Astrocyte (in vitro differentiated cells and primary cell): Measurements from ENCODE around the gene WDR37. TPM values are rescaled to one million over a fixed set of nuclear protein-coding genes. Genes with fewer than 3 reads are reported as not detected.

Experiments used
- DNase-seq: peaks from one replicate; pipeline ENCODE4 v3.0.0-alpha.2; 2010; ENCODE audit warnings: low read depth
- FAIRE-seq: peaks from 2 replicates; lab custom pipeline; 2011; peaks lifted over from hg19 to GRCh38; lab: Jason Lieb, UNC
- H2AFZ ChIP-seq: 2 replicates; pipeline ENCODE4 v1.6.0; 2012; ENCODE audit warnings: low read depth, low read length, inconsistent platforms
- H3K27ac ChIP-seq: 2 replicates; pipeline ENCODE4 v1.5.1; 2011; ENCODE audit warnings: low read depth, low read length, inconsistent platforms
- H3K27me3 ChIP-seq: 2 replicates; pipeline ENCODE4 v1.6.0; 2011; ENCODE audit warnings: low read length, inconsistent platforms; ENCODE audit not compliant: insufficient read depth
- H3K36me3 ChIP-seq: 2 replicates; pipeline ENCODE4 v1.5.1; 2011; ENCODE audit warnings: low read length, inconsistent platforms; ENCODE audit not compliant: insufficient read depth
- H3K4me1 ChIP-seq: 2 replicates; pipeline ENCODE4 v1.5.1; 2011; ENCODE audit warnings: low read length, inconsistent platforms; ENCODE audit not compliant: insufficient read depth
- H3K4me2 ChIP-seq: 2 replicates; pipeline ENCODE4 v1.6.0; 2012; ENCODE audit warnings: low read length, inconsistent platforms
- H3K4me3 ChIP-seq: 2 replicates; pipeline ENCODE4 v1.5.1; 2011; ENCODE audit warnings: low read depth, mild to moderate bottlenecking, low read length, inconsistent platforms; ENCODE audit not compliant: insufficient read depth
- H3K79me2 ChIP-seq: 2 replicates; pipeline ENCODE4 v1.6.0; 2012; ENCODE audit warnings: mild to moderate bottlenecking, low read length, inconsistent platforms; ENCODE audit not compliant: insufficient read depth
- H3K9ac ChIP-seq: 2 replicates; pipeline ENCODE4 v1.6.0; 2012; ENCODE audit warnings: mild to moderate bottlenecking, low read length, inconsistent platforms
- H3K9me3 ChIP-seq: 2 replicates; pipeline ENCODE4 v1.5.1; 2012; ENCODE audit warnings: low read depth, mild to moderate bottlenecking, low read length, inconsistent platforms; ENCODE audit not compliant: insufficient read depth
- H4K20me1 ChIP-seq: 2 replicates; pipeline ENCODE4 v1.6.0; 2012; ENCODE audit warnings: low read length, inconsistent platforms; ENCODE audit not compliant: insufficient read depth
- H3K27ac Mint-ChIP-seq: one replicate; pipeline ENCODE4 v1.8.0; 2021; ENCODE audit warnings: mild to moderate bottlenecking, mixed read lengths; ENCODE audit not compliant: unreplicated experiment
- H3K27me3 Mint-ChIP-seq: one replicate; pipeline ENCODE4 v1.8.0; 2021; ENCODE audit warnings: low read depth, mixed read lengths; ENCODE audit not compliant: unreplicated experiment
- H3K36me3 Mint-ChIP-seq: one replicate; pipeline ENCODE4 v1.8.0; 2021; ENCODE audit warnings: low read depth, mixed read lengths; ENCODE audit not compliant: unreplicated experiment
- H3K4me1 Mint-ChIP-seq: one replicate; pipeline ENCODE4 v1.8.0; 2021; ENCODE audit warnings: low read depth, mixed read lengths; ENCODE audit not compliant: unreplicated experiment
- H3K4me3 Mint-ChIP-seq: one replicate; pipeline ENCODE4 v1.8.0; 2021; ENCODE audit warnings: mild to moderate bottlenecking, moderate library complexity, mixed read lengths; ENCODE audit not compliant: unreplicated experiment
- H3K9me3 Mint-ChIP-seq: one replicate; pipeline ENCODE4 v1.8.0; 2021; ENCODE audit warnings: mild to moderate bottlenecking, mixed read lengths; ENCODE audit not compliant: unreplicated experiment
- CTCF ChIP-seq: IDR thresholded peaks from 2 replicates; pipeline ENCODE4 v1.5.1; 2011; ENCODE audit warnings: low read depth, mild to moderate bottlenecking, inconsistent platforms, low read length, moderate library complexity; ENCODE audit not compliant: insufficient read depth
- EZH2 ChIP-seq: IDR thresholded peaks from 2 replicates; pipeline ENCODE4 v1.6.1; 2012; ENCODE audit warnings: mild to moderate bottlenecking, low read length, inconsistent platforms; ENCODE audit not compliant: insufficient read depth
- total RNA-seq: library from RNA; stranded (reverse); gene quantifications from 2 replicates; pipeline ENCODE4 v1.2.1, GENCODE V29; 2021

WDR37 gene
- total RNA-seq, 1 donor from 2014 or later, result 22.8 TPM

DNA sequence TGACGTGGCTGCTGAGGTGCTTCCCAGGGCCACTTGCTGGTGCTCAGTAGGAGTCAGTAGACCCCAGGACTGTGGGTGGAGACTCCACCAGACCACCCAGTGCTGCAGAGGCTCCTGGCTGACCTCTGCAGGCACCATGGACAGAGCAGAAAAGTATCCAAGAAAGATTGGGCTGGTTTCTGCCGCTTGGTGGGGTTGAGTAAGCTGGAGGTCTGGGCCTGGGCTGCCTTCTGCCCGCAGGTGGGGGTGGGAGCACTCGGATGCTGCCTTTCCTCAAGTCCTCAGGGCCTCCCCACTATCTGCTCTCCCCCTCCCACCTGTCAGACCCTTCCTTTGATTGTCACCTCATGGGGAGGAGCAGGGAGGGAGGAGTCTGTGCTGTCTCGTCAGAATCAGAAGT lies 91.6 kb downstream of the WDR37 start:
- Histone ChIP-seq H3K4me3 (no peak overlapping the region), H3K9me3 (peaks cover 3% of the 10 kb centered on the region), H3K27ac (no peak overlapping the region), H2AFZ (no peak overlapping the region), H3K79me2 (no peaks in the 10 kb centered on the region), H3K4me1 (no peaks in the 10 kb centered on the region), H3K4me2 (no peak overlapping the region), H3K27me3 (no peaks in the 10 kb centered on the region), H3K9ac (no peak overlapping the region), H3K36me3 (no peaks in the 10 kb centered on the region), H4K20me1 (no peaks in the 10 kb centered on the region)
- Mint-ChIP-seq H3K4me3 (no peak overlapping the region), H3K36me3 (peaks cover 2% of the 10 kb centered on the region), H3K27ac (no peak overlapping the region), H3K4me1 (peaks cover 13% of the 10 kb centered on the region), H3K9me3 (peaks cover 14% of the 10 kb centered on the region), H3K27me3 (peaks cover 4% of the 10 kb centered on the region)
- no peak for DNase-seq
- no peak for FAIRE-seq
- TF ChIP-seq CTCF (no peak), EZH2 (no peak)

- Histone ChIP-seq H3K79me2 (no peaks in the 10 kb centered on the region), H3K36me3 (no peaks in the 10 kb centered on the region), H3K9me3 (peaks cover 3% of the 10 kb centered on the region), H3K4me1 (no peaks in the 10 kb centered on the region), H3K27ac (no peak overlapping the region), H3K4me3 (no peak overlapping the region), H3K9ac (no peak overlapping the region), H3K4me2 (no peak overlapping the region), H2AFZ (no peak overlapping the region), H4K20me1 (no peaks in the 10 kb centered on the region), H3K27me3 (no peaks in the 10 kb centered on the region)
- no peak for TF ChIP-seq CTCF
- no peak for TF ChIP-seq EZH2
- Mint-ChIP-seq H3K36me3 (peaks cover 2% of the 10 kb centered on the region), H3K27ac (no peak overlapping the region), H3K4me3 (no peak overlapping the region), H3K4me1 (peaks cover 24% of the 10 kb centered on the region), H3K27me3 (peaks cover 7% of the 10 kb centered on the region), H3K9me3 (peaks cover 17% of the 10 kb centered on the region)
- DNase-seq, result no peak
- FAIRE-seq, result no peak
Observed at GRCh38 chr10:1148855-1149605, 92.8 kb downstream of the WDR37 start.
